ENCODE results near the gene RNF167.

RNF167 gene

DNA sequence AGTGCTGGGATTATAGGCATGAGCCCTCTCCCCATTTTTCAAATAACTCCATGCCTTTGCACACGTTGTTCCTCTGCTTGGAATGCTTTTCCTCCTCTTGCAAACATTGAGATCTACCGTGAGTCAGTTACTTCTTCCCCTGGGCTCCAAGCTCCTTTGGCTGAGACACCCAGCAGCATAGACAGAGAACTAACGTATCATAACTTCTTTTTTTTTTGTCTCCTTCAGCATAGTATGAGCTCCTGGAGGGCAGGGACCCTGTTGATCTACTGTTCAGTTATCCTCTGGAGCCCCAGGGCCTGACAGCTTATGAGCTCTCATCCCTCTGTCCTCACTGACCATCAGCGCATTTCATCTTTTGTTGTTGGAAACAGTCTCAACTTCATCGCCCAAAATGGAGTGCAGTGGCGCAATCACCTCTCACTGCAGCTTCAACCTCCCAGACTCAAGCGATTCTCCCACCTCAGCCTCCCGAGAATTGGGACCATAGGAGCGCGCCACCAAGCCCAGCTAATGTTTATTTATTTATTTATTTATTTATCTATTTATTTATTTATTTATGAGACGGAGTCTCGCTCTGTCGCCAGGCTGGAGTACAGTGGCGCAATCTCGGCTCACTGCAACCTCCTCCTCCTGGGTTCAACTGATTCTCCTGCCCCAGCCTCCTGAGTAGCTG is 25.4 kb downstream of the RNF167 start:
- no peak for DNase-seq (ENCODE audit: low spot score)
- TF ChIP-seq, protein P1, sequence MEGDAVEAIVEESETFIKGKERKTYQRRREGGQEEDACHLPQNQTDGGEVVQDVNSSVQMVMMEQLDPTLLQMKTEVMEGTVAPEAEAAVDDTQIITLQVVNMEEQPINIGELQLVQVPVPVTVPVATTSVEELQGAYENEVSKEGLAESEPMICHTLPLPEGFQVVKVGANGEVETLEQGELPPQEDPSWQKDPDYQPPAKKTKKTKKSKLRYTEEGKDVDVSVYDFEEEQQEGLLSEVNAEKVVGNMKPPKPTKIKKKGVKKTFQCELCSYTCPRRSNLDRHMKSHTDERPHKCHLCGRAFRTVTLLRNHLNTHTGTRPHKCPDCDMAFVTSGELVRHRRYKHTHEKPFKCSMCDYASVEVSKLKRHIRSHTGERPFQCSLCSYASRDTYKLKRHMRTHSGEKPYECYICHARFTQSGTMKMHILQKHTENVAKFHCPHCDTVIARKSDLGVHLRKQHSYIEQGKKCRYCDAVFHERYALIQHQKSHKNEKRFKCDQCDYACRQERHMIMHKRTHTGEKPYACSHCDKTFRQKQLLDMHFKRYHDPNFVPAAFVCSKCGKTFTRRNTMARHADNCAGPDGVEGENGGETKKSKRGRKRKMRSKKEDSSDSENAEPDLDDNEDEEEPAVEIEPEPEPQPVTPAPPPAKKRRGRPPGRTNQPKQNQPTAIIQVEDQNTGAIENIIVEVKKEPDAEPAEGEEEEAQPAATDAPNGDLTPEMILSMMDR (IDR thresholded peaks at IDR 0.05; ENCODE audit: extremely low read depth, insufficient read depth, missing control alignments), result no peak
- in situ Hi-C loops (cut with MboI; ENCODE audit: low pct_unique_long_range_greater_than_20kb, low sequenced_read_pairs, unreplicated experiment), result loop anchor here (10.0 kb wide), 1 partner anchor 99 kb away; no protein-coding TSS in a partner anchor

DNA sequence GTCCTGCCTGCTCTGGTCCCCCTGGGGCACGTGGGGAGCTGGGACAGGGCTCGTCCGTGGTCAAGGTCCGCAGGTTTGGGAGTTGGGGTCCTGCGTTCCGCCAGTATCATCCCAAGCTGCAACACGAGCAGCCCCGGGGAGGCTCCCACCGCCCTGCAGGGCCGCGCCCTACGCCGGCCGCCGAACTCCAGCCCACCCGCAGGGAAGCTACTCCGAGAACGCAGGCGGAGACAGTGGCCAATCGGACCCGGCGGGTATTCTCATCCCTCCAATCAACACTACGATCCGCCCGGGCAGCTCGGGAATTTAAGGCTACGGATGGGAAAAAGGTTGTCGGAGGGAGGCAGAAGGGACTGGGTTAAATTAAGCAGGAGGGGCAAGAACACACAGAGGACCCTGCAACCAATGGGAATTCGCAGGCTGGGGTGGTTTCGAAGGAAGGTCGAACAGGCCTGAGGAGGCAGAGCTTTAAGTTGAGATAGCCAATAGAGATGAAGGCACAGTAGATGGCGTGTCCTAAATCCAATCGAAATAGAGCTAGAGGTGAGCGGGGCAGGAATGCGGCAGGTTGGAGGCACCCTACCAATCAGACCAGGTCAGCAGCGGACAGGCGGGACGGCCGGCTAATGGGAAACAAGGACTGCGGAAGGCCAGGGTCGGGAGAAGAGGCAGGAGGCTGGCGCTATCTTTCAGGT is 26.9 kb downstream of the RNF167 start:
- TF ChIP-seq, protein P1 (IDR thresholded peaks at IDR 0.05; ENCODE audit: extremely low read depth, insufficient read depth, missing control alignments), result no peak
- peak; percentile 99 for DNase-seq (ENCODE audit: low spot score)
- in situ Hi-C loops (cut with MboI; ENCODE audit: low pct_unique_long_range_greater_than_20kb, low sequenced_read_pairs, unreplicated experiment), result loop anchor here (10.0 kb wide), 1 partner anchor 98 kb away; no protein-coding TSS in a partner anchor

DNA sequence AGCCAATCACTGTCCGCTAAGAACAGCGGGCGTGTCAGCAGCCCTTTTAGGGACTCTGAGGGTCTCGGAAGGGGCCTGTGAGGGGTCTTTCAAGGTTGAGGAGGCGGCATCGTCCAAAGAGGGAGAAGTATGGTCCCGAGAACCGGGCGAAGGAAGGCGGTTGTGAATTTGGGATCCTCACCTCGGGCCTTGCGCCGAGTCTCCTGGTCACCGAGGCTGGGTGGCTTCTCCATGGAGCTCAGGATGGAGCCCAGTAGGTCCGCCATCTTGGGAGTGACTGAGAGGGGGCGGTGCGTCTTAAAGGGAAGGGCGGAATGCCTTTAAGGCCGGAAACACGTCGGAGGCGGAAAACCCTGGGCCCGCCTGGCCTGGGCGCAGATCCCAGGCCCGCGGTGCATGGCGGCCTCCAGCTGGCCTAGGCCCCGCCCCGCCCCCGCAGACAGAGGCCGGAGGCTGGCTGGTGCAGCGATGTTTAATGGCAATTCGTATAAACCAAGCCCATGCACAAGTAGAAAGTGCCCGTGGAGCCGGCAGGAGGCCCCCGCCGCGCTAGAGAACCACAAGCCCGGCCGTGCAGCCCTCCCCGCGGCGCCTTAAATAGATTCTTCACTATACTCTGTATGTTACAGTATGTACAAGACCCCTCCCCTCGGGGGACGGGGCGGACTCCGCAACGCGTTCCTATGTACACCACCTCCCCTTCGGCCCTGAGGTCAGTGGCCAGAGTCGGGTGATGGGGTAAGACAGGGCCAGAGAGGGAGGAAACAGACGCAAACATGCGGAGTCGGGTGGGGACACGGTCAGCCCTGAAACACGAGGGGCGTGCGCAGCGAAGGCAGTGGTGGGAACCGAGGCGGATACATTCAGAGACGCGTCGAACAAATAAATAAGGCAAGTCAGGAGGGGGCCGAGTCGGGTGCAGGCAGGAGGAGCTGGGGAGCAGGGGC is 27.7 kb downstream of the RNF167 start, which contains the start of gene SPAG7:
TSS of gene SPAG7 (minus strand) at position 279 of the 947 bp plus-strand sequence. CDS start at position 266, 13 bp downstream.
- DNase-seq (ENCODE audit: low spot score), result peak; percentile 97
- in situ Hi-C loops (cut with MboI; ENCODE audit: low pct_unique_long_range_greater_than_20kb, low sequenced_read_pairs, unreplicated experiment), result loop anchor here (10.0 kb wide), 1 partner anchor 97 kb away; no protein-coding TSS in a partner anchor
- TF ChIP-seq, protein P1 (IDR thresholded peaks at IDR 0.05; ENCODE audit: extremely low read depth, insufficient read depth, missing control alignments), result no peak

DNA sequence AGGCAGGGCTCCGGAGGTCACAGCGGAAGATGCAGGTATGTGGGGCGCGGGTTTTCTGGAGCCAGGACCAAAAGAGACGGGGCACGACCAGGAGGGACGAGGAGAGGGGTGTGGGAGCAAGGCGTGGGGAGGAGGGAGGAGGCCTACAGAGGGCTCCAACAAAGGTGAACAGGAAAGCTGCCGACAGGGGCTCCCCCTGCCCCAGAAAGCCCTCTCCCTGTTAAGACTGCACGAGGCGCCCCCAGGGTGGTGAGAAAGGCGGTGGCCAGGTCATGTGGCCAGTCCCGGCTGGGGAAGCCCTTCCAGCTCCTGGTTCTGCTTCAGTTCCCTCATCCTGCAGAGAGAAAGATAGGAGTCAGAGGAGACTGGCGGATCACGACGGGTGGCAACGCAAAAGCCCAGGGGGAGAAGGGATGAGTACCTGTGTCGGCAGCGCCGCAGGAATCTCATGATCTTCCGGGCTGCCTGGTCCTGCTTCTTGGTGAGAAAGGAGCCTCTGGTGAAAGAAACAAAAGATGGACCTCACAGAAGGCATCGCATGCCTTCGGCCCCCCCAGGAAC is 28.5 kb downstream of the RNF167 start:
- TF ChIP-seq, protein P1 (IDR thresholded peaks at IDR 0.05; ENCODE audit: extremely low read depth, insufficient read depth, missing control alignments), result no peak
- peak; percentile 40 for DNase-seq (ENCODE audit: low spot score)
- in situ Hi-C loops (cut with MboI; ENCODE audit: low pct_unique_long_range_greater_than_20kb, low sequenced_read_pairs, unreplicated experiment), result loop anchor here (10.0 kb wide), 1 partner anchor 96 kb away; no protein-coding TSS in a partner anchor

DNA sequence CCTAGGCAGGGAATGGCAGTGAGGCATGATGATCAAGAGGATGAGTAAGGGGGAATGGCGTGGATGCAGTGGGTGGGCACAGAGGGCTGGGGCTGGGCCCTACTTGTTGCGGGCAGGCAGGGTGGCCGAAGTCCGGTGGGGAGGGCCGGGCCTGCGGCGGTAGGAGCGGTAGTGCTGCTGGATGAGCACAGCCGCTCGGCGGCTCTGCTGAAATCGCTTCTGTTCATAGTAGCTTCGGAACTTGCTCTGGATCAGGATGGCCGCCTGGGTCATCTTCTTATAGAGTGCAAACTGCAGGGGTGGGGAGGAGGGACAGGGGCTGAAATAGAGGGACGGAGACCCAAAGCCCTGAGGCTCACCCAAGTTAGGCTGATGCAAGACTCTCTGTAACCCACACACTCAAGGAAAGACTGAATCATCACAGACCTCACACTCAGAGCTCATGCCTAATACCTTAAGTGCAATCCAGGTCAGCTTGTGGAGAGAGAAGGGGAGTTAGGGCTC is 29.0 kb downstream of the RNF167 start:
- in situ Hi-C loops (cut with MboI; ENCODE audit: low pct_unique_long_range_greater_than_20kb, low sequenced_read_pairs, unreplicated experiment), result loop anchor here (10.0 kb wide), 1 partner anchor 96 kb away; no protein-coding TSS in a partner anchor
- TF ChIP-seq, protein P1 (IDR thresholded peaks at IDR 0.05; ENCODE audit: extremely low read depth, insufficient read depth, missing control alignments), result no peak
- DNase-seq (ENCODE audit: low spot score), result no peak

Measured in GM13977 (cell line).